GM21390 (cell line): Measurements from ENCODE around the gene TNC.

Experiments
- ATAC-seq: cut with Tn5 transposase; IDR thresholded peaks from one replicate; pipeline ENCODE4 v1.9.1; 2021; ENCODE audit not compliant: unreplicated experiment

The TNC gene

DNA sequence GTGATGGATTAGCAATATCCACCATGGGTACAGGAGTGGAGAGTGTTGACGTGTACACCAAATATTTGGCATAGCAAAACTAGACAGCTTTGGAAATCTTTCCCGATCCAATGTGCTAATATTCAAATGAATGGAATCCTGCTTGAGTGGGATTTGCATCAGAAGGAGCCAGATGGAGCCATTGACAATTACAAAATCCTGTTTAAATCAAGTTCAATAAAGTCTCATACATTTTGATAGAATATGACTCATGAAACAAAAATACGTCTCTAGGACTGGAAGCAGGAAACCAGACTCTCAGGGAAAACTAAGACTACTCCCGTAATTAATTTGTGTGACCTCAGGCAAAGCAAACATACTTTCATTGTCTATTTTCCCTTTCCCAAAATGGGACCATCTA lies 13.0 kb downstream of the TNC start:
- no peak for ATAC-seq

DNA sequence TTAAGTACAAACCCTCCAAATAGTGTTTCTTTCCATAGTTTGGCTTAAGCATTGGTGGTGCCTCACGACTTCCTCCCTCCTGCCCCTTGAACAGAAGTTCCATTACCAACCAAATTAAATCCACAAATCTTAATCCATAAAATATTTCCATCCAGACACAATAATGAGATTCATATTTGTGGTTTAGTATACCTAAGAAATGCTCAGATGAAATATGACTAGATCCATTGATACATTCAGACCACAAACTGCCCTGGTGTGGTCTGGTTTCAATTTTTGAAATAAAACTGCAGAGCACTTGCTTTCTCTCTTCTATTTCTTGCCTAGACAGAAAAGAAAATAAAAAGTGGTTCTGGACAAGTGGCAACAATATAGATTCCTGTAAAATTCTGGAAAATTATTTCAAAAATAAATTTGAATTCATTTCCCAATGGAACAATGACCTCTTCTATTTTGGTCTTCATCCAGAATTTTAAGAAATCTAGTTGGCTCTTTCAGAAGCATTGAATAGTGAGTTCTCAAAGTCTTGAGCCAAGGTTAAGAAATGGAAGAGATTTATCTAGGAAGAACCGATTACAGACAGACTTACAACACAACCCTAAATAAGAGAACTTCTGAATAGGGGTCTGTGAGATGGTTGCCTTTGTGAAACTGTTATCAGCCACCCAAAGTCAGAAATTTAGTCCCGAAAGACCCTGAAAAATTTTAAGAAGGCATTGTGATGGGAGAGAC lies 14.0 kb downstream of the TNC start:
- ATAC-seq = no peak

DNA sequence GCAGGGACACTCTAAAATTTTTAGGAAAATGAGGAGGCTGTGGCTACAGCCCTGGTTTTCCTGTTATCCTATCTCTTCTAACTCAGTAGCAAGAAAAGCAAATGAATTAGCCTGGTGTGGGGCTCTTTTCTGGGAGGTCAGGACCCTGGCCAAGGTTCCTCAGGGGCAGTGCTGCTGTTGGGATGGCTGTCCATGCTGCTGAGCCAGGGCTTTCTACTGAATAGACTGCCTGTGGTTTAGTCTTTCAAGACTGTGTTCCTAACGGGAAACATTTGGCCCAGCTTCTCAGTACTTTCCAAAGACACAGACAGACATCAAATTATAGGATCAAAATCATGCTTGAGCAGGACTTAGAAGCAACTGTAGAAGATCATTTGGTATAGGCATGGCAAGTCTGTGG lies 18.1 kb downstream of the TNC start:
- no peak for ATAC-seq

DNA sequence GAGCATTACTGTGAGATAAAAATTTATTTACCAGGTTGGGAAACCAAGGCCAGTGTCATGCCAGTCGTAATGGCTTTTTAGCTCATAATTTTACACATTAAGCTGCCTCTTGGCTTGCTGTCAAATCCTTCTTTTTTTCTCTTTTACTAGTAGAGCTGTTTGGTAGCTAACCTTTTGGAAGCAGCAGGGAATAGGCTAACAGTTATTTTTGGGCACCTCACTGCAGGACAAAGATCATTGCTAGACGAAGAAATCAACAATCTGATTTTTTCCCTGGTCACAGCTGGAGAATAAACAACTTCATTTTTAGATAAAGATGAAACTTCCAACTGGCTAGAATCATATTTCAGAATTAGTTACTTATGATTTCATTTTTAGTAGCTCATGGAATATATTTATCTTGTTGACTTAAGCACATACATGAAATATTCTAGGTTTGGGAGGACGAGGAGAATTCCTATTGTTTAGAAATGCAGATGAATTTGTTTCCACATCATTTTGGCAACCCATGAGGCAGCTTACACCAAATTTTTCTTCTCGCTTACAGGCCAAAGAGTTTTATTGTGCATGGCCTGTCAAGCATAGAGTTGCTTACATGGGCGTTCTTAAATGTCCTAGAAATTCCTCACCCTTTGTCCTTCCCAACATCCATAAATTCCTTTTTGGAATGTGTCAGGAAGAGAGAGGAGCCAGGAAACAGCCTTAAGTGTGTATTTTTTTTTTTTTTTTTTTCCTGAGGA lies 19.6 kb downstream of the TNC start:
- ATAC-seq = no peak

DNA sequence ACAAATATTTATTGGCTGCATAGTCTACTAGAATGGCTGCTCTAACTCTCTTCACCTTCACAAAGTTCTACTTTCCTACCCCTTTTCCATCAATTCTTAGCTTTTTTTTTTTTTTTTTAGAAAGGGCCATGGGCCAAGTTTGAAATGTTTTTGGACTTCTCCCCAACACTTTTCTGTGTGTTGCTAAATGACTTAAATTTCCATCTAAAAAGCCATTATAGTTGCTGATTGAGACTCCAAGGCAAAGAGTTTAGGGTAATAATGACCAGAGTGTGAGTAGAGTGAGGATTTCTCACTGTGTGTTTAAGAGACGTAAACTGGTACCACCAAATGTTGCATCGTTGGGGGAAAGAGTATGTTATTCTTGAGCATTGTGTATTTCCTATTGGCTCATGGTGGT lies 24.4 kb downstream of the TNC start:
- no peak for ATAC-seq

DNA sequence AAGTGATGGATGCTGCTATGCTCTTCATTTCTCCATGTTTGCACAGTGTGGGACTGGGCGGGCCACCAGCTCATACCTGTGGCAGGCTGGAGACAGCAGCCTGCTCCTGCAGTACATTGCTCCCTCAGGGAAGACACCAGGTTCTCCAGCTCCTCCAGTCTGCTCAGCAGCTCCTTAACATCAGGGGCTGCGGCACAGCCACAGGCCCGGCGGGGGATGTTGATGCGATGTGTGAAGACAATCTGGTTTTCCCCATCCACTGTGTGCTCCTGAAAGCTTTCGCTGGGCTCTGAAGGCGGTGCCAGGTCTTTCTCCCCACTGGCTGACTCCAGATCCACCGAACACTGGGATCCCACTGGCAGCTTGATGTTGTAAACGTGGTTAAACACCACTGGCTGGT lies 27.5 kb downstream of the TNC start:
- ATAC-seq = no peak

DNA sequence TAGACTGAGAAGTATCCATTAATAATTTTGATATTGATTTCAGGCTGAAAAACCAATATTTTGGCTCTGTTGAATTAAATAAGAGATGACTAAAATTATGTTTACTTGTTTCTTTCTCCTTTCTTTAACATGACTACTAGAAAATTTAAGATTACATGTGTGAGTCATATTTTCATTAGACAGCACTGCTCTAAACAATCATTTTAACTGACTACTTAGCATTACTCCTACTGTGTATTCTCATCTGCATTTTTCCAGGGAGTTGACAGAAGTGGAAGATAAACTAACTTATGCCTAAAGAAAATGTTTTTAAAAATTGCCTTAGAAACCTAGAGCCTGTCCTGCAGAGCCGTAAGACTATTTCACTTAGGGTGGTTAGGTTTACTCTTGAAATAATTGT lies 29.1 kb downstream of the TNC start:
- ATAC-seq = no peak

DNA sequence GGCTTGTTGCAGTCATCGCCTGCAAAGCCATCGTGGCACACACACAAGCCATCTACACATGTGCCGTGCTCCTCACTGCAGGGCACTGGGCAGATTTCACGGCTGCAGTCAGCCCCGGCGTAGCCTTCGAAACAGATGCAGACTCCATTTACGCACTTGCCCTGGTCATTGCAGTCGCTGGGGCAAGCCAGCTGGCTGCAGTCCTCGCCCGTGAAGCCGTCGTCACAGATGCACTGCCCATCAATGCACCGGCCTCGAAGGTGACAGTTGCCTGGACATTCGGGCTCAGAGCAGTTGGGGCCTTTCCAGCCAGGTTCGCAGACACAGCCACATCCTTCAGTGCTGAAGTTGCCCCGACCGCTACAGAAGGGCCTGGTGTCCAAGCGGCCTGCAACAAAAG lies 31.1 kb downstream of the TNC start:
- ATAC-seq = no peak

DNA sequence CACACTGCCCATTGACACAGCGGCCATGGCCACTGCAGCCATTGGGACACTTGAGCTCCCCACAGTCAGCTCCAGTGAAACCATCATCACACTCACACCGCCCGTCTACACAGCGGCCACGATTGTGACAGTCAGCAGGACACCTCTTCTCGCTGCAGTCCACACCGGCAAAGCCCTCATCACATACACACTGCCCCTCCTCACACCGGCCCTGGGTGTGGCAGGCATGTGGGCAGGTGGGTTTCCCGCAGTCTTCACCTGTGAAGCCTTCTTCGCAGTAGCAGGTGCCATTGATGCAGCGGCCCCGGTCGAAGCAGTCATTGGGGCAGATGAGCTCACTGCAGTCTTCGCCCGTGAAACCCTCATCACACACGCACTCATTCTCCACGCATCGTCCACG lies 31.5 kb downstream of the TNC start:
- ATAC-seq = no peak

DNA sequence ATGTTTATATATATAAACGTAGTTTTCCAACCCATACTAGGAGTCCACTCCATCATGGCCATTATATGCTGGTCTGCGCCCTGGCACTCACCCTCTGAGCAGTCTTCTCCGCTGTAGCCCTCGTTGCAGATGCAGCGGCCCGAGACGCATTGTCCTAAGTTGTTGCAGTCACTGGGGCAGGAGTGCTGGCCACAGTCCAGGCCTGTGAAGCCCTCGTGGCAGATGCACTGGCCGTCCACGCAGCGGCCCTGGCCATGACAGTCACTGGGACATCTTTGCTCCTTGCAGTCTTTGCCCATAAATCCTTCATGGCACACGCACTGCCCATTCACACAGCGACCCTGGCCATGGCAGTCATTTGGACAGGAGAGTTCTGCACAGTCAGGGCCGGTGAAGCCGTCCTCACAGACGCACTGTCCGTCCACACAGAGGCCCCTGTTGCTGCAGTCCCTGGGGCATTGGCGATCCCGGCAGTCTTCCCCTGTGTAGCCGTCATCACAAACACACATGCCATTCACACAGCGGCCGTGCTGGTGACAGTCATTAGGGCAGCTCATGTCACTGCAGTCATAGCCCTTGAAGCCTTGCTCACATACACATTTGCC lies 32.1 kb downstream of the TNC start:
- no peak for ATAC-seq

DNA sequence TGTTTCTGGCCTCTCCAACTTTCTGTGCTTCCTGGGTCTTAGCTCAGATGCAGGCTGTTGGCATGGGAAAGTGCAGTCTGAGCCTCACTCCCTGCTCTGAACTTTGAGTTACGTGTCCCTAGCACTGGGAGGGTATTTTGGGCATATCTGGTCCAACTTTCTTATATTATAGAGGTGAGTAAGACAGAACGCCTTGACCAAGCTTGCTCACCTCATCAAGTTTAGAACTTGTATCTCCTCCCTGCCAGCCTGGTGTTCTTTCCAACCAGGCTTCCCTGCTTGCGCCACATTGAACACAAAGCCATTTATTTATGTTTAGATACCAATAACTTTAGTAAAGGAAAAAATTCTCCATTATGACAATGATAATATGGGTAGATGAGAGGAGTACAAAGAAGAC lies 33.2 kb downstream of the TNC start:
- no peak for ATAC-seq

DNA sequence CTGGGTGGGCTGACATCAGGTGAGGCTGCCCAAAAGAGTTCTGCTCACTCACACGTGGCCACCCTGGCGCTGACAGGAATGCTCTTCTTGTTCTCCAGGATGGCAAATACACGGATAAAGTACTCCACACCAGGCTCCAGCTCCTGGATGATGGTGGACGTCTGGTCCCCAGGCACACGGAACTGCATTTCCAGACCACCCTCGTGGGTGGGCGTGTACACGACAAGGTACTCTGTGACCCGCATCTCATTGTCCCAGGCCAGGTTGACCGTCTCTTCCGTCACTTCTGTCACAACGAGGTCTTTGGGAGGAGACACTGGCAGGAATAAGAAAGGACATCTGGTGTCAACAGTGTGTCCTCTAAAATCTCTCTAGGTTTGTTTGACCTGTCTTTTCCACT lies 33.8 kb downstream of the TNC start:
- no peak for ATAC-seq

DNA sequence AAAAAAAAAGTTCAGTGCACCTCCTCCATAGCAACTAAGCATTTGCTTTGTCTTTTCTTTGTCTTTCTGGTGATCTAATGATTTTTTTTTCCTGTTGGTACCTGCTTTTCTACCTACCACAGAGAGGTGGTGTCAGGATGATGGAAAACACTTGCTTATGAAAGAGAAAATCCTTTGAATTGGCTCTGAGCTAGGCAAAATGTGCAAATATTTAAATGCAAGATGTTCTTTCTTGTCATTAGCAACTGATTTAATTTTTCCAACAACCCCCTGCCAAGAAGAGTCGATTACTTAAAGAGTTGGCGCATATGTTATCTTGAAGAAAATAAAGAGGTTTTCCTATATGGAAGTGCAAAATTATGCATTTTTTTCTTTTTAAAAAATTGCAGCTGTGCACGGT lies 37.7 kb downstream of the TNC start:
- no peak for ATAC-seq

DNA sequence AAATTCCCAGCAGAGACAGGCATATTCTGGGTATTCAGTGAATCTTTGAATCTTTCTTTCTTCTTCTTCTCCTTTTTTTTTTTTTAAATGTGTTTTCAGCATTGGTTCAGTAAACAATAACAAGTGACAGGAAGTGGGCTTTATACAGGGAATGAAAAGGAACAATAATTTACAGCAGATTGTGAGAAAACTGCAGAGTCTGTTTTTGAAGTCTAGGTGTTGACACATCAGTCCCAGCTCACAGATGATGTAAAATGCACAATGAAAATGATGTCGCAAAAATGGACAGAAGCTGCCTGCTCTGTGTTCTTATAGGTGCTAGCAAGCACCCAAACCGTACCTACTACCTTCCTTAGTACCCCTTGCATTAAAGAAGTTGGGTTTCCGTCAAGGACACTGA lies 38.8 kb downstream of the TNC start:
- no peak for ATAC-seq

DNA sequence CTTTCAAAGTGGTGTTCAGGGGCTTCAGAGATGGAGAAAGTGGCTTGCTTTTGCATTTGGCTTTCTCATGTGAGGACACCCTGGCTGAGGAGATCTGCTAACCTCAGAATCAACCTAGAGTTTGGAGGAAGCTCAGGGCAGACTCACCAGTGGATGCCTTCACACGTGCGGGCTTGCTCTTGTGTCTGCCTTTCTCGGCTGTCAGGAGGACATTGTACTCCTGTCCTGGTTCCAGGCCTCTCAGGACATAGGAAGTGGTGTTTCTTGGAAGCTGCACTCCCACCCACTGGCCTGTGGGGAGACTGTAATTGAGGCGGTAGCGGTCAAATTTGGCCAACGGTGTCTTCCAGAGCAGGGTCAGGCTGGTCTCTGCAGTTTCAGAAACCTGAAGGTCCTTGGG lies 44.5 kb downstream of the TNC start:
- no peak for ATAC-seq

DNA sequence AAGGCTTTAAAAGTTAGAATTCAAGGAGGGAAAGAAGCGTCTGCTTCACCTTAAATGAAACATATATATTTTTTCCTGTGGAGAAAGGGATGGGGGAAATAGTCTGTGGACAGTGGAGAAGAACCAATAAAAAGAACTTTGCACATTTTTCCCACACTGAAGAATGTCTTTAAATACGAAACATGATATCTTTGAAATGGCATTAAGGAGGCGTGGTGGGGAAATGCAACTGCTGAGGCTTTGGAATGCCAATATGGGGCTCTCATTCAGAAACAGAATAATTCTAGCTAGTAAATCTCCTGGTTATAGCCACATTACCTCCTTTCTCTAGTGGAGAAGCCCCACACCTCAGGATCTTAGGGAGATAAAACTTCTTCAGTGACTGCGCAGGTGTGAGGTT lies 46.8 kb downstream of the TNC start:
- ATAC-seq = no peak

DNA sequence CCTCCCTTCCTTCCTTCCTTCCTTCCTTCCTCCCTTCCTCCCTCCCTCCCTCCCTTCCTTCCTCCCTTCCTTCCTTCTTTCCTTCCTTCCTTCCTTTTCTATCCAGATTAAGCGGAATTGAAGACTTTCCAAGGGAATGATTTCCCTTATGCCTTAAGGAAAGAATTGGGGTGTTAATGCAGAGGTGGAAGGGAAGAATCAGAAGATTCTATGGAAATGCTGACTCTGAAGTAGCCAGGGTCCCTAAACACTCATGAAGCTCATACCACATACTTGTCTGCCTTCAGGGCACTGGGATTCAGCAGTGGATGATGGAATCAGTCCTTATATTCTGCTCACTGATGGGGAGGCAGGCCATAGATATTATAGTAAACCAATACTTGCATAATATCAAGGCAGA lies 48.2 kb downstream of the TNC start:
- ATAC-seq = no peak

DNA sequence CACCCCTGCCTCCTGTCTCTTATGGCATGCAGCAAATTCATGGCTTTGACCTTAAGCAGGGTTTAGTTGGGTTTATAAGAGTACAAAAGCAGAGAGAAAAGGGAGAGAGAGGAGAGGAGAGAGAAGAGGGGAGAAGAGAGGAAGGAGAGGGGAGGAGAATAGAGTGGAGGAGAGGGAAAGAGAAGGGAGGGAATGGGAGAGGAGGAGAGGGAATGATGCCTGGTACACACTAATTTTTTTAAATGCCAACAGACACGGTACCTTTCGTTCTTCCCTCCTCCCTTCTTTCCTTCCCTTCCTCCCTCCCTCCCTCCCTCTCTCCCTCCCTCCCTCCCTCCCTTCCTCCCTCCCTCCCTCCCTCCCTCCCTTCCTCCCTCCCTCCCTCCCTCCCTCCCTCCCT lies 48.7 kb downstream of the TNC start:
- ATAC-seq = no peak

DNA sequence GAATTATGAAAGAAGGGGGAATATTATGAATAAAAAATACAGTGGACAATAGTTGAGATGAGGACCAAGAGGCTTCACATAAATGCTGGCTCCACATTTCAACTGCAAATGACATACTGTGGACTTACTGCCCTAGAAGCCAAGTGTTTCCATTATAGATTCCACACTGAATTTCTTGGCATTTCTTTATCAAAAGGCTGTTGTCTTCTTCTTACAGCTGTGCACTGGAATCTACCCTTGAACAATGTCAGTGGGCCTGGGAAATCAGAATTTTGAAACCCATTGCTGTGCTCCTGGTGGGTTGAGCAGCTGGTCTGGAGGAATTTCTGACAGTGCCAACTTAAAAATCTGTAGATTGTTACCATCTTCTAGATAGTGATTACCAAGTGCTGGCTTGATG lies 49.9 kb downstream of the TNC start:
- no peak for ATAC-seq

DNA sequence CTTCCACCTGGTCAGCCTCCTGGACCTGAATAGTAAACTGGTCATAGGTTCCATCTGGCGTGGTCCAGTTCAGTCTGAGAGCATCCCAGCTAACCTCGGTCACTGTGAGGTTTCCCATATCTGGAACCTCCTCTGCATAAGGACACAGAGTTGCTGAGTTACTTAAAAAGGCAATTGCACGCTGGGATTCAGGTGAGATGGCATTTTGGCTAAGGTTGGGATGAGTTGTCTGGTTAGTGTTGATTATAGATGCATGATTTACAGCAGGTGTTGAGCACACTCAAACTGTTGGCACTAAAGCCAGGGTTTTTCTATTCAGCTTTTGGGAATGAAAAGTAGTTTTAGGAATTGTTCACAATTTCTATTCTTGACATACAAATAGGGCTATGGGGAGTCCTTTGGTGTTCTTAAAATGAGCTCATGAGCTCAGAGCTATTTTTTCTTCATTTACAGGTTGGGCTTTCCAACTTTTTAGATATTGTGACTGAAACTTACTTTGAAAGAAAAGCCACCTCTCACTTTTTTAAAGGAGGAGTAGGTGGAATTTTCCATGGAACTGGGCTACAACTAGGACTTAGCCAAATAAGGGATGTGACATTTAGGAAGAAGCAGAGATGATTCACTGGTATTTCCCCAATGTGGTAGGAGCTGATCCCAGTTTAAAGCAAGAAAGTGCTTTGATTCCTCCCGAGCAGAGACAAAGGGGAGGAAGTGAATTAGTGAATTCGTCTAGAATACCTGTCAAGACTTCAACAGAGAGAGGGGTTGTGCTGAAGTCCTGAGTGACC lies 54.7 kb downstream of the TNC start:
- ATAC-seq = no peak

DNA sequence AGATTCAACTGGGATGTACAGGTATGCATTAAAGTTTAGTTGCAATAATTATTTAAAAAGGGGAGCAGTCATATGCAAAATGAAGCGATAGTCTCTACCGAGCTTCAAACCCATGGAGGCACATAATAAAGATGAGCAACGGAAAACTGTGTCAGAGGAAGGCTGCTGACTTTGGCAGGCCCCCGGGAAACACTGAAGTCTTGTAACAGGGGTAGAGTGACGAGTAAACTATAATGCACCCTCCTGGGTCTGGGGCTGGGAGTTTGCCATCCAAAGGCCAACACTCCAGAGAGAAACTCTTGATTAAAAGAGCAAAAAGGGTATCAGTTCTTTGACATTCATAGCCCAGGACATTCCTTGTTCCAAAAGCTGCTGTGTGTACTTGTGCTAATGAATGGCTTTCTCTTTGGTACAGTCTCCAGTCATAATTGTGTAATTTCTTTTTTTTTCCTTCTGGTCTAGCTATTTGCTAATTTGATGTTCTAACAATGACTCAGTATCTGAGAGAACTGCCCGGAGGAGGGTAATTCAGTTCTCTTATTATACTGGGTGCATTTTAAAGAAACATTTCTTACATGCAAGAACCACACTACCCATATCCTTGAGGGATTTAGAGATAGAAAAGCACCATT lies 59.2 kb downstream of the TNC start:
- no peak for ATAC-seq
